ENCODE measurements around the gene RPS21.

DNA sequence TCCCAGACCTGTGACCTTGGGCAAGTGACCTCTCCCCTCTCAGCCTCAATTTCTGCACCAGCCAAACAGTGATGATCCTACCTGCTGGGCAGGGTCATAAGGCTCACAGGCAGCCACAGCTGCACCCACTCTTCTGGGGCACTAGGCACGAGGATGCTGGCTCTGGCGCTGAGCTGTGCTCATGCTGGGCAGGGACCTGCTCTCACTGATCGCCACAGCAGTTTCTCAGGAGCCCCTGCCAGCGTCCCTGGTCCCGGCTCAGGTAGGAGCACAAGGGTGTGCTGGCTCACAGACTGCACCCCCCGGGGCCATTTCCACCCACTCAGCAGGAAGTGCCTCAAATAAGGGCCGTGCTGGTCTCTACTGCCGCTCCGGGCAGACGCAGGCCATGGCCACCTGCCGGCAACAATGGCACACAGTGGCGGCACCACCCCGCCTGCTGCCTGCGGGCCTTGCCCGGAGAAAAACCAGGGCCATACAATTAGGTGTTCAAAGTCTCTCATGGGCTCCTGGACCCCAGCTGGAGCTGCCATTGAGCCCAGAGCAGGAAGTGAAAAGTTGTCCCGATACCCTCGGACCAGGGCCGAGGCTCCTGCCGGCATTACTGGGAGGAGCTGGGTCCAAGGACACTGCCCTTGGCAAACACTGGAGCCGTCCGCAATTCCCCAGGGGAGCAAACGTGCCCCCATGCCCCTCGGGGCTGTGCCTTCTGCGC, 24.7 kb downstream of the RPS21 start:
- TF ChIP-seq RARB (CRISPR knock-in tag; IDR thresholded peaks at IDR 0.05) (no peak), ESRRG (CRISPR knock-in tag; IDR thresholded peaks at IDR 0.05) (no peak), TCF4 (CRISPR knock-in tag; IDR thresholded peaks at IDR 0.05; ENCODE audit: borderline replicate concordance) (no peak), ZNF70 (CRISPR knock-in tag; IDR thresholded peaks at IDR 0.05) (no peak), PPARA (CRISPR knock-in tag; IDR thresholded peaks at IDR 0.05; ENCODE audit: borderline replicate concordance) (no peak)
- TF ChIP-seq, protein P1, sequence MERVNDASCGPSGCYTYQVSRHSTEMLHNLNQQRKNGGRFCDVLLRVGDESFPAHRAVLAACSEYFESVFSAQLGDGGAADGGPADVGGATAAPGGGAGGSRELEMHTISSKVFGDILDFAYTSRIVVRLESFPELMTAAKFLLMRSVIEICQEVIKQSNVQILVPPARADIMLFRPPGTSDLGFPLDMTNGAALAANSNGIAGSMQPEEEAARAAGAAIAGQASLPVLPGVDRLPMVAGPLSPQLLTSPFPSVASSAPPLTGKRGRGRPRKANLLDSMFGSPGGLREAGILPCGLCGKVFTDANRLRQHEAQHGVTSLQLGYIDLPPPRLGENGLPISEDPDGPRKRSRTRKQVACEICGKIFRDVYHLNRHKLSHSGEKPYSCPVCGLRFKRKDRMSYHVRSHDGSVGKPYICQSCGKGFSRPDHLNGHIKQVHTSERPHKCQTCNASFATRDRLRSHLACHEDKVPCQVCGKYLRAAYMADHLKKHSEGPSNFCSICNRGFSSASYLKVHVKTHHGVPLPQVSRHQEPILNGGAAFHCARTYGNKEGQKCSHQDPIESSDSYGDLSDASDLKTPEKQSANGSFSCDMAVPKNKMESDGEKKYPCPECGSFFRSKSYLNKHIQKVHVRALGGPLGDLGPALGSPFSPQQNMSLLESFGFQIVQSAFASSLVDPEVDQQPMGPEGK (CRISPR knock-in tag; IDR thresholded peaks at IDR 0.05; ENCODE audit: borderline replicate concordance): no peak
- TF ChIP-seq, protein P2, sequence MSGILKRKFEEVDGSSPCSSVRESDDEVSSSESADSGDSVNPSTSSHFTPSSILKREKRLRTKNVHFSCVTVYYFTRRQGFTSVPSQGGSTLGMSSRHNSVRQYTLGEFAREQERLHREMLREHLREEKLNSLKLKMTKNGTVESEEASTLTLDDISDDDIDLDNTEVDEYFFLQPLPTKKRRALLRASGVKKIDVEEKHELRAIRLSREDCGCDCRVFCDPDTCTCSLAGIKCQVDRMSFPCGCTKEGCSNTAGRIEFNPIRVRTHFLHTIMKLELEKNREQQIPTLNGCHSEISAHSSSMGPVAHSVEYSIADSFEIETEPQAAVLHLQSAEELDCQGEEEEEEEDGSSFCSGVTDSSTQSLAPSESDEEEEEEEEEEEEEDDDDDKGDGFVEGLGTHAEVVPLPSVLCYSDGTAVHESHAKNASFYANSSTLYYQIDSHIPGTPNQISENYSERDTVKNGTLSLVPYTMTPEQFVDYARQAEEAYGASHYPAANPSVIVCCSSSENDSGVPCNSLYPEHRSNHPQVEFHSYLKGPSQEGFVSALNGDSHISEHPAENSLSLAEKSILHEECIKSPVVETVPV (CRISPR knock-in tag; IDR thresholded peaks at IDR 0.05): no peak

All from SK-N-SH treated with all-trans-retinoic acid at 6 μM for 48 hours (cell line).